HG02852 (cell line): Measurements from ENCODE around the gene SUN1.
"Not testable (repeated sequence)": the region's sequence is repeated elsewhere in the genome, so short reads cannot be mapped to it uniquely, and the experiment has no call there.

Experiments
- ATAC-seq: cut with Tn5 transposase; IDR thresholded peaks from one replicate; pipeline ENCODE4 v1.9.1; 2021; ENCODE audit warnings: mild to moderate bottlenecking, moderate library complexity; ENCODE audit not compliant: unreplicated experiment

The SUN1 gene

GRCh38 chr7:916291-916941 is 84.1 kb downstream of the SUN1 start:
- no peak for ATAC-seq

- ATAC-seq = no peak
Observed at GRCh38 chr7:917255-918117, 85.2 kb downstream of the SUN1 start.

GRCh38 chr7:918118-918425 is 85.8 kb downstream of the SUN1 start:
- ATAC-seq = no peak

DNA sequence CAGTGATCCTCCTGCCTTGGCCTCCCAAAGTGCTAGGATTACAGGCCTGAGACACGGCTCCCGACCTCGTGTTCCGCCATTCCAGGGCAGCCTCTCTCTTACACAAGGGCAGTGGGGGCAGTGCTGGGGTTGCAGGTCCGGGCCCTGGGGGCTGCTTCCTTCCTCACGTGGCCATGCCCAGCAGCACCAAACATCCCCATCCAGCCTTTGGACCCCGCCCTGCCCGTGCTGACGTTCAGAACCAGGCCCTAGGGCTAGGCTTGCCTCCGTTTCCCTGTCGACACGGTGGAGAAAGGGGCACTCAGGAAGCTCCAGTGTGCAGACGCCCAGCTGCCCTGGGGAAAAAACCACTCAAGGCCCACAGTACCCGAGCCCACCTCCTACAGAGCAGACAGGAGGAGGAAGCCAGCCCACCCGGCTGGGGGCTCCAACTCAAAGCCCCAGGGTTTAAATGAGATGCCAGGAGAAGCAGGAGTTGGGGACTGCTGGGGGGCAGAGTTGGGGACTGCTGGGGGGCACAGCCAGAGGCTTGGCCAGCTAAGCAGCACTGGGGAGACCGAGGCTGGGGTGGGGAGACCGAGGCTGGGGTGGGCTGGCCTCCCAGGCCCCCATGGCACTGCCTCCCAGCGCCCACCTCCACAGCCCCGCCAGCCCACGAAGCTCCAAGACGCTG is 86.3 kb downstream of the SUN1 start:
- ATAC-seq = no peak

- ATAC-seq = no peak
Observed at GRCh38 chr7:919114-919442, 86.8 kb downstream of the SUN1 start.

DNA sequence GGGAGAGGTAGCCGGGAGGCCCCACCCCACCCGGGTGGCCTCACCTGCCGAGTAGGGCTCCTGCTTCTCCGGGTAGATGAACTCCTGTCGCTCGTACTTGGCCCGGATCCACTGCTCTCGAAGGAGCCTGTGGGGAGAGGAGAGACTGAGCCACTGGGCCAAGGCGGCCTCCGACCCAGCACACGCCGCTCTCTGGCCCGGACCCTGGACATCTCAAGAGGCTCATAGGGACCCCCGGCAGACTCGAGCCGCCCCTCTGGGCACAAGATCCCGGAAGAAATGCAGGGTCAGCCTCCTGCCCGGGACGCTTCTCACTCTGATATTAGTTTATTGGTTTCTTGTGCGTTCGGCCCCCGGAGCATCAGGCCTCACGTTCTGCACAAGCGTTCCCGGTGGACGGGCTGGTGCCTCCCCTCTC is 87.7 kb downstream of the SUN1 start:
- no peak for ATAC-seq

- ATAC-seq = no peak
Observed at GRCh38 chr7:920351-921070, 88.2 kb downstream of the SUN1 start.

GRCh38 chr7:921071-921461 is 88.8 kb downstream of the SUN1 start:
- no peak for ATAC-seq

- no peak for ATAC-seq
Observed at GRCh38 chr7:921581-922333, 89.5 kb downstream of the SUN1 start.

- ATAC-seq = peak; percentile 3
Observed at GRCh38 chr7:922334-923107, 90.2 kb downstream of the SUN1 start.

- ATAC-seq = peak; percentile 81
Observed at GRCh38 chr7:923108-924041, 91.1 kb downstream of the SUN1 start.

DNA sequence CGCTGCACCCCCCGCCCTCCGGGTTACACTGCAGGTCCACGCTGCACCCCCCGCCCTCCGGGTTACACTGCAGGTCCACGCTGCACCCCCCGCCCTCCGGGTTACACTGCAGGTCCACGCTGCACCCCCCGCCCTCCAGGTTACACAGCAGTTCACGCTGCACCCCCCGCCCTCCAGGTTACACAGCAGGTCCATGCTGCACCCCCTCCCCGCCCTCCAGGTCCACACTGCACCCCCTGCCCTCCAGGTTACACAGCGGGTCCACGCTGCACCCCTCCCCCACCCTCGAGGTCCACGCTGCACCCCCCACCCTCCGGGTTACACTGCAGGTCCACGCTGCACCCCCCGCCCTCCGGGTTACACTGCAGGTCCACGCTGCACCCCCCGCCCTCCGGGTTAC is 91.8 kb downstream of the SUN1 start:
- not testable (repeated sequence) for ATAC-seq
